Measurements from ENCODE around the gene KCNC2. TPM values are rescaled to one million over a fixed set of nuclear protein-coding genes. Genes with fewer than 3 reads are reported as not detected.

Gene KCNC2
- total RNA-seq, 1 experiment from 2014 or later: not detected

- DNase-seq (ENCODE audit: low spot score): no peak
These were observed 151.4 kb downstream of the KCNC2 start for GRCh38 chr12:75058228-75058627.

- DNase-seq (ENCODE audit: low spot score): no peak
These were observed 160.9 kb downstream of the KCNC2 start for GRCh38 chr12:75048767-75049166.

GRCh38 chr12:75047885-75048525, 161.6 kb downstream of the KCNC2 start:
- DNase-seq (ENCODE audit: low spot score): no peak

- DNase-seq (ENCODE audit: low spot score): no peak
These were observed 167.5 kb downstream of the KCNC2 start for GRCh38 chr12:75042125-75042524.

- no peak for DNase-seq (ENCODE audit: low spot score)
These were observed 168.2 kb downstream of the KCNC2 start for GRCh38 chr12:75041472-75041871.

- no peak for DNase-seq (ENCODE audit: low spot score)
These were observed 189.5 kb downstream of the KCNC2 start for GRCh38 chr12:75020068-75020557.

- DNase-seq (ENCODE audit: low spot score): no peak
These were observed 198.5 kb downstream of the KCNC2 start for GRCh38 chr12:75011120-75011519.

- DNase-seq (ENCODE audit: low spot score): no peak
These were observed 202.5 kb downstream of the KCNC2 start for GRCh38 chr12:75007133-75007532.

GRCh38 chr12:75000120-75000519, 209.5 kb downstream of the KCNC2 start:
- DNase-seq (ENCODE audit: low spot score): no peak

- no peak for DNase-seq (ENCODE audit: low spot score)
These were observed 210.2 kb downstream of the KCNC2 start for GRCh38 chr12:74999474-74999873.

Other genes with a start within 250 kb of the KCNC2 start
- 2.8 and 4.0 TPM in 2 replicates for gene CAPS2, start 120.5 kb upstream of the KCNC2 start, total RNA-seq (2014; rRNA removed; shearing (Covaris generic))
- gene GLIPR1L1, start 124.8 kb upstream of the KCNC2 start, total RNA-seq (2014; rRNA removed; shearing (Covaris generic)): not detected in 2 replicates
- gene GLIPR1L2, start 181.2 kb upstream of the KCNC2 start, total RNA-seq (2014; rRNA removed; shearing (Covaris generic)): 0.39 TPM in 1 of 2 replicates, not detected in the other

Data from HT-29 (cell line).